WERI-Rb-1 (cell line): Measurements from ENCODE around the gene BEST1.

Experiments used
- DNase-seq: peaks from one replicate; pipeline ENCODE4 v3.0.0-alpha.2; 2020
- H3K27ac ChIP-seq: fragments of 250-450 bp; sonication (Bioruptor Pico); 2 replicates; pipeline ENCODE4 v1.5.1; 2020; ENCODE audit warnings: mild to moderate bottlenecking, moderate library complexity
- H3K27me3 ChIP-seq: fragments of 250-450 bp; sonication (Bioruptor Pico); 2 replicates; pipeline ENCODE4 v1.5.1; 2021; ENCODE audit warnings: mild to moderate bottlenecking, low read depth, moderate library complexity; ENCODE audit not compliant: insufficient read depth, severe bottlenecking
- H3K36me3 ChIP-seq: fragments of 250-450 bp; sonication (Bioruptor Pico); 2 replicates; pipeline ENCODE4 v1.5.1; 2020; ENCODE audit warnings: mild to moderate bottlenecking, moderate library complexity
- H3K4me3 ChIP-seq: 2 replicates; pipeline ENCODE4 v1.5.1; 2011; ENCODE audit warnings: low read depth, mild to moderate bottlenecking, control low read depth, low read length
- H3K9me3 ChIP-seq: fragments of 250-450 bp; sonication (Bioruptor Pico); 2 replicates; pipeline ENCODE4 v1.5.1; 2021; ENCODE audit warnings: mild to moderate bottlenecking, moderate library complexity; ENCODE audit not compliant: severe bottlenecking
- CTCF ChIP-seq: IDR thresholded peaks from 2 replicates; pipeline ENCODE4 v1.5.1; 2011; ENCODE audit warnings: low read depth, mild to moderate bottlenecking, control low read depth, inconsistent platforms, low read length

Gene BEST1

GRCh38 chr11:61950035-61950547, at the start of gene BEST1:
TSS of gene BEST1 (plus strand) at chr11:61950351. CDS start at chr11:61951807, 1,456 bp downstream.
- TF ChIP-seq CTCF, result no peak
- peak within 1 kb of the TSS; percentile 12; the same call in 1 of the 2 replicates for H3K27ac ChIP-seq
- no peaks in the 10 kb centered on the region for H3K36me3 ChIP-seq

GRCh38 chr11:61901397-61901796, 48.8 kb upstream of the BEST1 start:
- TF ChIP-seq CTCF, result no peak
- DNase-seq, result no peak
- no peaks in the 10 kb centered on the region for H3K27me3 ChIP-seq
- no peak overlapping the region for H3K27ac ChIP-seq
- H3K9me3 ChIP-seq, result no peaks in the 10 kb centered on the region
- H3K4me3 ChIP-seq, result no peak overlapping the region
- H3K36me3 ChIP-seq, result no peaks in the 10 kb centered on the region

More at GRCh38 chr11:61950035-61950547, at the start of gene BEST1:
- Histone ChIP-seq H3K9me3 (no peaks in the 10 kb centered on the region), H3K4me3 (no peak within 1 kb of the TSS), H3K27me3 (no peaks in the 10 kb centered on the region)
- no peak for DNase-seq

- H3K4me3 ChIP-seq, result no peak overlapping the region
Observed at GRCh38 chr11:61902313-61902712, 47.8 kb upstream of the BEST1 start.

GRCh38 chr11:61903845-61904244, 46.3 kb upstream of the BEST1 start:
- Histone ChIP-seq H3K4me3 (no peak overlapping the region), H3K27ac (no peak overlapping the region), H3K27me3 (no peaks in the 10 kb centered on the region), H3K36me3 (no peaks in the 10 kb centered on the region), H3K9me3 (no peaks in the 10 kb centered on the region)
- no peak for DNase-seq
- TF ChIP-seq CTCF, result no peak

More at GRCh38 chr11:61902313-61902712, 47.8 kb upstream of the BEST1 start:
- H3K27ac ChIP-seq, result no peak overlapping the region
- no peaks in the 10 kb centered on the region for H3K36me3 ChIP-seq
- H3K27me3 ChIP-seq, result no peaks in the 10 kb centered on the region
- no peak for DNase-seq
- no peaks in the 10 kb centered on the region for H3K9me3 ChIP-seq
- no peak for TF ChIP-seq CTCF

GRCh38 chr11:61904539-61905048, 45.6 kb upstream of the BEST1 start:
- no peak overlapping the region for H3K4me3 ChIP-seq
- H3K27me3 ChIP-seq, result no peaks in the 10 kb centered on the region
- no peak for DNase-seq
- H3K9me3 ChIP-seq, result no peaks in the 10 kb centered on the region
- no peaks in the 10 kb centered on the region for H3K36me3 ChIP-seq
- TF ChIP-seq CTCF, result no peak
- no peak overlapping the region for H3K27ac ChIP-seq
